Neural cell (in vitro differentiated cells): ENCODE results near the gene RHPN2. TPM values are rescaled to one million over a fixed set of nuclear protein-coding genes. Genes with fewer than 3 reads are reported as not detected.
"Not testable (repeated sequence)": the region's sequence is repeated elsewhere in the genome, so short reads cannot be mapped to it uniquely, and the experiment has no call there.

Experiments
- H2AFZ ChIP-seq: fragments of 200-600, 300-800 bp; sonication (generic), shearing (Covaris generic); 2 replicates; pipeline ENCODE4 v1.6.0; 2014; ENCODE audit warnings: low read depth, mild to moderate bottlenecking, antibody characterized with exemption, low read length, moderate library complexity
- H3F3A ChIP-seq: fragments of 200-600 bp; shearing (Covaris generic); 2 replicates; pipeline ENCODE4 v1.6.1; 2016; ENCODE audit warnings: mild to moderate bottlenecking, moderate library complexity, mixed read lengths, antibody characterized with exemption, low read length; ENCODE audit not compliant: insufficient read depth, poor library complexity, severe bottlenecking
- H3K27ac ChIP-seq: fragments of 200-600, 300-800 bp; sonication (generic), shearing (Covaris generic); 2 replicates; pipeline ENCODE4 v1.5.1; 2014; ENCODE audit warnings: mild to moderate bottlenecking, low read length, moderate library complexity
- H3K27me3 ChIP-seq: fragments of 300-800, 200-600 bp; sonication (generic), shearing (Covaris generic); 2 replicates; pipeline ENCODE4 v1.6.0; 2014; ENCODE audit warnings: mild to moderate bottlenecking, low read depth, low read length, moderate library complexity; ENCODE audit not compliant: insufficient read depth
- H3K36me3 ChIP-seq: fragments of 300-800, 200-600 bp; sonication (generic), shearing (Covaris generic); 2 replicates; pipeline ENCODE4 v1.5.1; 2014; ENCODE audit warnings: mild to moderate bottlenecking, antibody characterized with exemption, low read length, moderate library complexity; ENCODE audit not compliant: insufficient read depth
- H3K4me2 ChIP-seq: fragments of 300-800, 200-600 bp; sonication (generic), shearing (Covaris generic); 2 replicates; pipeline ENCODE4 v1.6.0; 2014; ENCODE audit warnings: mild to moderate bottlenecking, low read length
- H3K4me3 ChIP-seq: fragments of 300-800, 200-600 bp; sonication (generic), shearing (Covaris generic); 2 replicates; pipeline ENCODE4 v1.5.1; 2014; ENCODE audit warnings: mild to moderate bottlenecking, low read length, moderate library complexity
- H3K79me2 ChIP-seq: fragments of 200-600 bp; shearing (Covaris generic); replicated peaks from 2 replicates; pipeline ENCODE4 v1.6.0; 2014; ENCODE audit warnings: mild to moderate bottlenecking, low read length, moderate library complexity; ENCODE audit not compliant: insufficient read depth
- H3K9ac ChIP-seq: fragments of 300-800, 200-600 bp; sonication (generic), shearing (Covaris generic); 2 replicates; pipeline ENCODE4 v1.6.1; 2016; ENCODE audit warnings: mild to moderate bottlenecking, low read length, mixed read lengths
- H3K9me2 ChIP-seq: fragments of 200-600 bp; shearing (Covaris generic); 2 replicates; pipeline ENCODE4 v1.6.1; 2016; ENCODE audit warnings: mild to moderate bottlenecking, low read length, mixed read lengths; ENCODE audit not compliant: insufficient read depth
- H3K9me3 ChIP-seq: fragments of 200-600, 300-800 bp; sonication (generic), shearing (Covaris generic); 2 replicates; pipeline ENCODE4 v1.6.1; 2016; ENCODE audit warnings: mild to moderate bottlenecking, mixed run types, low read length, moderate library complexity, mixed read lengths
- H4K20me1 ChIP-seq: fragments of 200-600 bp; shearing (Covaris generic); 2 replicates; pipeline ENCODE4 v1.6.1; 2016; ENCODE audit warnings: mild to moderate bottlenecking, mixed run types; ENCODE audit not compliant: insufficient read depth
- CTCF ChIP-seq: fragments of 450-650 bp; IDR thresholded peaks from 2 replicates; pipeline ENCODE4 v1.5.1; 2014; ENCODE audit warnings: antibody characterized with exemption, mild to moderate bottlenecking, moderate library complexity; ENCODE audit not compliant: poor library complexity, severe bottlenecking
- EP300 ChIP-seq: fragments of 450-650 bp; conservative IDR thresholded peaks from 2 replicates; pipeline ENCODE4 v1.6.1; 2014; ENCODE audit warnings: antibody characterized with exemption, mild to moderate bottlenecking, moderate library complexity; ENCODE audit not compliant: poor library complexity, severe bottlenecking
- EZH2 ChIP-seq: fragments of 200-600, 300-800 bp; shearing (Covaris generic), sonication (generic); IDR thresholded peaks from 2 replicates; pipeline ENCODE4 v1.6.1; 2014; ENCODE audit warnings: antibody characterized with exemption, low read length, borderline replicate concordance, mild to moderate bottlenecking; ENCODE audit not compliant: insufficient read depth, poor library complexity, severe bottlenecking
- MXI1 ChIP-seq: fragments of 450-650 bp; conservative IDR thresholded peaks from 2 replicates; pipeline ENCODE4 v1.6.1; 2014; ENCODE audit warnings: antibody characterized with exemption, mild to moderate bottlenecking; ENCODE audit not compliant: poor library complexity, severe bottlenecking
- POLR2AphosphoS5 ChIP-seq: IDR thresholded peaks from 2 replicates; pipeline ENCODE4 v1.6.1; 2012
- RAD21 ChIP-seq: fragments of 450-650 bp; conservative IDR thresholded peaks from 2 replicates; pipeline ENCODE4 v1.6.1; 2014; ENCODE audit warnings: antibody characterized with exemption, mild to moderate bottlenecking, moderate library complexity
- REST ChIP-seq: IDR thresholded peaks from 2 replicates; pipeline ENCODE4 v1.6.1; 2012; ENCODE audit warnings: borderline replicate concordance
- SMC3 ChIP-seq: fragments of 450-650 bp; conservative IDR thresholded peaks from 2 replicates; pipeline ENCODE4 v1.6.1; 2014; ENCODE audit warnings: antibody characterized with exemption, mild to moderate bottlenecking, moderate library complexity; ENCODE audit not compliant: poor library complexity
- TAF1 ChIP-seq: IDR thresholded peaks from 2 replicates; pipeline ENCODE4 v1.6.1; 2012; ENCODE audit warnings: low read depth
- polyA plus RNA-seq: library from polyadenylated mRNA; depleted of rRNA; stranded (reverse); fragments of >200 nt; gene quantifications from 2 replicates; pipeline ENCODE4 v1.2.3, GENCODE V29; 2014

The RHPN2 gene
- polyA plus RNA-seq, 1 donor from 2014 or later: 1.5 TPM

GRCh38 chr19:32998722-32999121, 66.0 kb downstream of the RHPN2 start:
- no peak overlapping the region for H3K4me3 ChIP-seq
- no peak overlapping the region for H3K27ac ChIP-seq
- H3K9ac ChIP-seq: no peak overlapping the region
- H3K4me2 ChIP-seq: no peak overlapping the region
- no peak for TF ChIP-seq POLR2AphosphoS5
- no peak for TF ChIP-seq REST
- TF ChIP-seq CTCF: no peak
- no peak for TF ChIP-seq TAF1
- TF ChIP-seq SMC3: no peak
- no peak for TF ChIP-seq RAD21
- no peak for TF ChIP-seq MXI1
- no peak for TF ChIP-seq EP300
- TF ChIP-seq EZH2: no peak
- no peaks in the 10 kb centered on the region for H3K27me3 ChIP-seq
- H4K20me1 ChIP-seq: no peaks in the 10 kb centered on the region
- H3K9me3 ChIP-seq: no peaks in the 10 kb centered on the region
- no peak overlapping the region for H2AFZ ChIP-seq
- no peaks in the 10 kb centered on the region for H3F3A ChIP-seq
- H3K36me3 ChIP-seq: no peaks in the 10 kb centered on the region
- no peaks in the 10 kb centered on the region for H3K79me2 ChIP-seq
- H3K9me2 ChIP-seq: no peaks in the 10 kb centered on the region

GRCh38 chr19:32997716-32998355, 66.9 kb downstream of the RHPN2 start:
- Histone ChIP-seq H3K36me3 (no peaks in the 10 kb centered on the region), H3K4me2 (no peak overlapping the region), H3K9me3 (no peaks in the 10 kb centered on the region), H3K27ac (no peak overlapping the region), H2AFZ (no peak overlapping the region), H3K9me2 (no peaks in the 10 kb centered on the region), H3K27me3 (no peaks in the 10 kb centered on the region), H3K79me2 (no peaks in the 10 kb centered on the region), H3F3A (no peaks in the 10 kb centered on the region), H4K20me1 (no peaks in the 10 kb centered on the region), H3K9ac (no peak overlapping the region), H3K4me3 (no peak overlapping the region)
- TF ChIP-seq SMC3: no peak
- no peak for TF ChIP-seq EP300
- TF ChIP-seq POLR2AphosphoS5: no peak

- not testable (repeated sequence) for H3K27ac ChIP-seq, H3K36me3 ChIP-seq, H3K9ac ChIP-seq, H3F3A ChIP-seq, H3K79me2 ChIP-seq, H3K4me3 ChIP-seq, H3K27me3 ChIP-seq, H3K9me2 ChIP-seq, H3K4me2 ChIP-seq, H2AFZ ChIP-seq, H3K9me3 ChIP-seq, H4K20me1 ChIP-seq
These were observed 67.6 kb downstream of the RHPN2 start for GRCh38 chr19:32997061-32997464.

GRCh38 chr19:32995966-32996365, 68.7 kb downstream of the RHPN2 start:
- H3K79me2 ChIP-seq, H3K9ac ChIP-seq, H3K9me2 ChIP-seq, H3K4me2 ChIP-seq, H3K36me3 ChIP-seq, H3K27me3 ChIP-seq, H2AFZ ChIP-seq, H3K9me3 ChIP-seq, H4K20me1 ChIP-seq, H3F3A ChIP-seq, H3K4me3 ChIP-seq, H3K27ac ChIP-seq: not testable (repeated sequence)
